SK-N-SH treated with all-trans-retinoic acid at 6 μM for 48 hours (cell line): Measurements from ENCODE around the gene ABCF3.

Source experiments
- ATAC-seq: fragments of 200-7000 bp; cut with Tn5 transposase; 3 replicates; pipeline ENCODE4 v1.9.1; 2020; ENCODE audit warnings: mild to moderate bottlenecking, moderate library complexity
- ARNTL ChIP-seq: fragments of 450-650 bp; formaldehyde crosslinking; IDR thresholded peaks from 2 replicates; pipeline ENCODE4 v1.5.0; 2020; ENCODE audit warnings: low read depth, mild to moderate bottlenecking, moderate library complexity, borderline replicate concordance
- BACH2 ChIP-seq: fragments of 250-450 bp; sonication (Bioruptor Pico); IDR thresholded peaks from 2 replicates; pipeline ENCODE4 v1.9.0; 2021; ENCODE audit warnings: mild to moderate bottlenecking, borderline replicate concordance
- CREB5 ChIP-seq: fragments of 250-450 bp; sonication (Bioruptor Pico); IDR thresholded peaks from 2 replicates; pipeline ENCODE4 v1.5.1; 2020; ENCODE audit warnings: low read depth, mild to moderate bottlenecking, moderate library complexity
- CSDC2 ChIP-seq: fragments of 250-450 bp; sonication (Bioruptor Pico); IDR thresholded peaks from 2 replicates; pipeline ENCODE4 v1.5.0; 2020; ENCODE audit warnings: mild to moderate bottlenecking, moderate library complexity
- CSRNP3 ChIP-seq: fragments of 250-450 bp; sonication (Bioruptor Pico); IDR thresholded peaks from 2 replicates; pipeline ENCODE4 v1.5.1; 2021; ENCODE audit warnings: mild to moderate bottlenecking, moderate library complexity
- GLIS3 ChIP-seq: fragments of 250-450 bp; sonication (Bioruptor Pico); IDR thresholded peaks from 2 replicates; pipeline ENCODE4 v1.5.0; 2020; ENCODE audit warnings: mild to moderate bottlenecking, moderate library complexity
- ISL1 ChIP-seq: fragments of 250-450 bp; sonication (Bioruptor Pico); IDR thresholded peaks from 2 replicates; pipeline ENCODE4 v2.1.2; 2022; ENCODE audit warnings: mild to moderate bottlenecking, moderate library complexity
- OSR1 ChIP-seq: fragments of 250-450 bp; sonication (Bioruptor Pico); IDR thresholded peaks from 2 replicates; pipeline ENCODE4 v1.8.0; 2022; ENCODE audit warnings: moderate library complexity, mild to moderate bottlenecking, inconsistent platforms
- PATZ1 ChIP-seq: fragments of 250-450 bp; sonication (Bioruptor Pico); IDR thresholded peaks from 2 replicates; pipeline ENCODE4 v1.8.0; 2020; ENCODE audit warnings: mild to moderate bottlenecking, moderate library complexity, borderline replicate concordance
- POU6F1 ChIP-seq: fragments of 250-450 bp; sonication (Bioruptor Pico); IDR thresholded peaks from 2 replicates; pipeline ENCODE4 v1.8.0; 2021; ENCODE audit warnings: low read depth, mild to moderate bottlenecking, moderate library complexity, borderline replicate concordance
- PPARA ChIP-seq: fragments of 250-450 bp; sonication (Bioruptor Pico); IDR thresholded peaks from 2 replicates; pipeline ENCODE4 v1.5.0; 2020; ENCODE audit warnings: mild to moderate bottlenecking, borderline replicate concordance
- RARB ChIP-seq: fragments of 250-450 bp; sonication (Bioruptor Pico); IDR thresholded peaks from 2 replicates; pipeline ENCODE4 v1.8.0; 2021; ENCODE audit warnings: mild to moderate bottlenecking, moderate library complexity
- SNAI2 ChIP-seq: fragments of 250-450 bp; sonication (Bioruptor Pico); IDR thresholded peaks from 2 replicates; pipeline ENCODE4 v1.5.0; 2020; ENCODE audit warnings: mild to moderate bottlenecking, moderate library complexity
- TCF4 ChIP-seq: fragments of 250-450 bp; sonication (Bioruptor Pico); IDR thresholded peaks from 2 replicates; pipeline ENCODE4 v1.8.0; 2021; ENCODE audit warnings: mild to moderate bottlenecking, moderate library complexity, borderline replicate concordance
- TOX ChIP-seq: fragments of 250-450 bp; sonication (Bioruptor Pico); IDR thresholded peaks from 2 replicates; pipeline ENCODE4 v1.8.0; 2021; ENCODE audit warnings: mild to moderate bottlenecking, moderate library complexity, borderline replicate concordance
- TSHZ2 ChIP-seq: fragments of 250-450 bp; sonication (Bioruptor Pico); IDR thresholded peaks from 2 replicates; pipeline ENCODE4 v1.5.0; 2020; ENCODE audit warnings: mild to moderate bottlenecking, moderate library complexity
- ZC3H10 ChIP-seq: fragments of 250-450 bp; sonication (Bioruptor Pico); IDR thresholded peaks from 2 replicates; pipeline ENCODE4 v1.5.1; 2021; ENCODE audit warnings: mild to moderate bottlenecking, moderate library complexity
- ZFP3 ChIP-seq: fragments of 250-450 bp; sonication (Bioruptor Pico); IDR thresholded peaks from 2 replicates; pipeline ENCODE4 v1.5.0; 2020; ENCODE audit warnings: mild to moderate bottlenecking, moderate library complexity
- ZFP30 ChIP-seq: fragments of 450-650 bp; formaldehyde crosslinking; IDR thresholded peaks from 2 replicates; pipeline ENCODE4 v1.5.0; 2022; ENCODE audit warnings: mild to moderate bottlenecking, moderate library complexity
- ZNF565 ChIP-seq: fragments of 450-650 bp; formaldehyde crosslinking; conservative IDR thresholded peaks from 2 replicates; pipeline ENCODE4 v1.5.0; 2020; ENCODE audit warnings: low read depth, mild to moderate bottlenecking, moderate library complexity
- ZNF8 ChIP-seq: fragments of 450-650 bp; formaldehyde crosslinking; IDR thresholded peaks from 2 replicates; pipeline ENCODE4 v1.5.0; 2020; ENCODE audit warnings: mild to moderate bottlenecking, moderate library complexity

The ABCF3 gene

GRCh38 chr3:184186902-184187207 lies 856 bp downstream of the ABCF3 start:
- TF ChIP-seq OSR1 (CRISPR knock-in tag): no peak
- TF ChIP-seq TCF4 (CRISPR knock-in tag): no peak
- TF ChIP-seq, all 23 proteins: peak for 0
- ATAC-seq: no peak

GRCh38 chr3:184188080-184188479 lies 2.1 kb downstream of the ABCF3 start:
- ATAC-seq: no peak
- no peak for TF ChIP-seq CSRNP3 (CRISPR knock-in tag)
- no peak for TF ChIP-seq GLIS3
- TF ChIP-seq POU6F1: no peak
- TF ChIP-seq PPARA (CRISPR knock-in tag): no peak
- no peak for TF ChIP-seq TOX
- no peak for TF ChIP-seq PATZ1 (CRISPR knock-in tag)
- TF ChIP-seq ZFP30 (CRISPR knock-in tag): no peak
- no peak for TF ChIP-seq BACH2 (CRISPR knock-in tag)
- TF ChIP-seq ISL1: no peak
- TF ChIP-seq TSHZ2 (CRISPR knock-in tag): no peak
- TF ChIP-seq RARB (CRISPR knock-in tag): no peak
- no peak for TF ChIP-seq SNAI2 (CRISPR knock-in tag)
- no peak for TF ChIP-seq ARNTL (CRISPR knock-in tag)
- no peak for TF ChIP-seq OSR1 (CRISPR knock-in tag)
- no peak for TF ChIP-seq ZNF8 (CRISPR knock-in tag)
- TF ChIP-seq TCF4 (CRISPR knock-in tag): no peak
- no peak for TF ChIP-seq ZFP3

GRCh38 chr3:184189421-184189820 lies 3.4 kb downstream of the ABCF3 start:
- no peak for TF ChIP-seq CSDC2
- no peak for TF ChIP-seq BACH2 (CRISPR knock-in tag)
- no peak for TF ChIP-seq CREB5 (CRISPR knock-in tag)
- no peak for TF ChIP-seq GLIS3
- TF ChIP-seq ZFP3: no peak
- TF ChIP-seq ARNTL (CRISPR knock-in tag): no peak
- TF ChIP-seq ZFP30 (CRISPR knock-in tag): no peak
- no peak for TF ChIP-seq ZNF565 (CRISPR knock-in tag)
- TF ChIP-seq ZC3H10: no peak
- TF ChIP-seq TCF4 (CRISPR knock-in tag): no peak
- TF ChIP-seq PPARA (CRISPR knock-in tag): no peak
- TF ChIP-seq PATZ1 (CRISPR knock-in tag): no peak
- TF ChIP-seq, all 23 proteins: peak for 0
- no peak for ATAC-seq
